Neuronal stem cell (in vitro differentiated cells): ENCODE data around the gene PLCE1.

Experiments
- DNase-seq: peaks from one replicate; pipeline ENCODE4 v3.0.0-alpha.2; 2013; ENCODE audit warnings: low spot score
- H2AFZ ChIP-seq: one replicate; pipeline ENCODE4 v1.6.1; 2013; ENCODE audit warnings: mild to moderate bottlenecking, low read length, inconsistent platforms
- H2AK5ac ChIP-seq: 2 replicates; pipeline ENCODE4 v1.6.1; 2013; ENCODE audit warnings: low read depth, mild to moderate bottlenecking, inconsistent platforms, low read length, moderate library complexity, mixed read lengths
- H2BK120ac ChIP-seq: 2 replicates; pipeline ENCODE4 v1.6.1; 2013; ENCODE audit warnings: low read depth, mild to moderate bottlenecking, inconsistent platforms, low read length, moderate library complexity, mixed read lengths
- H2BK12ac ChIP-seq: one replicate; pipeline ENCODE4 v1.6.1; 2013; ENCODE audit warnings: low read length, inconsistent platforms
- H2BK15ac ChIP-seq: 2 replicates; pipeline ENCODE4 v1.6.1; 2013; ENCODE audit warnings: mild to moderate bottlenecking, low read length, inconsistent platforms, mixed read lengths
- H2BK5ac ChIP-seq: one replicate; pipeline ENCODE4 v1.6.1; 2013; ENCODE audit warnings: inconsistent platforms, mild to moderate bottlenecking, low read length, moderate library complexity
- H3K14ac ChIP-seq: one replicate; pipeline ENCODE4 v1.6.1; 2013; ENCODE audit warnings: low read length, inconsistent platforms
- H3K18ac ChIP-seq: 2 replicates; pipeline ENCODE4 v1.6.1; 2013; ENCODE audit warnings: low read length, inconsistent platforms
- H3K23ac ChIP-seq: 2 replicates; pipeline ENCODE4 v1.6.1; 2013; ENCODE audit warnings: low read depth, mild to moderate bottlenecking, mixed read lengths, low read length, inconsistent platforms; ENCODE audit not compliant: poor library complexity
- H3K27ac ChIP-seq: replicated peaks from 3 replicates; pipeline ENCODE4 v1.5.1; 2013; ENCODE audit warnings: low read length, inconsistent platforms
- H3K27me3 ChIP-seq, 3 experiments: 2 replicates each; pipeline ENCODE4 v1.6.1; 2013; ENCODE audit warnings: low read length in 3 of 3, mild to moderate bottlenecking in 2 of 3, inconsistent platforms in 1 of 3, low read depth in 1 of 3, mixed read lengths in 1 of 3, moderate library complexity in 1 of 3; ENCODE audit not compliant: control insufficient read depth in 3 of 3, insufficient read depth in 3 of 3
- H3K36me3 ChIP-seq, 2 donors: replicated peaks in 1 of 2; 2 replicates each; pipeline ENCODE4 v1.6.1; 2013; ENCODE audit warnings: low read length in 2 of 2; ENCODE audit not compliant: control insufficient read depth in 2 of 2, insufficient read depth in 2 of 2
- H3K4ac ChIP-seq: 2 replicates; pipeline ENCODE4 v1.6.1; 2013; ENCODE audit warnings: inconsistent platforms, mild to moderate bottlenecking, low read length, moderate library complexity
- H3K4me1 ChIP-seq, 2 donors: 1 replicate in 1 of 2; 2 replicates in 1 of 2; pipeline ENCODE4 v1.6.1; 2013; ENCODE audit warnings: low read length in 2 of 2, low read depth in 1 of 2; ENCODE audit not compliant: control insufficient read depth in 2 of 2, insufficient read depth in 1 of 2
- H3K4me2 ChIP-seq: one replicate; pipeline ENCODE4 v1.6.1; 2013; ENCODE audit warnings: mild to moderate bottlenecking, low read length, inconsistent platforms; ENCODE audit not compliant: insufficient read depth, poor library complexity, severe bottlenecking
- H3K4me3 ChIP-seq, 2 donors: 2 replicates each; pipeline ENCODE4 v1.5.1; 2013; ENCODE audit warnings: low read length in 2 of 2, mild to moderate bottlenecking in 2 of 2, inconsistent platforms in 1 of 2, moderate library complexity in 1 of 2
- H3K79me1 ChIP-seq: one replicate; pipeline ENCODE4 v1.6.1; 2013; ENCODE audit warnings: low read depth, mild to moderate bottlenecking, inconsistent platforms, low read length, moderate library complexity
- H3K9ac ChIP-seq: one replicate; pipeline ENCODE4 v1.6.1; 2013; ENCODE audit warnings: mild to moderate bottlenecking, low read depth, low read length, inconsistent platforms; ENCODE audit not compliant: poor library complexity
- H3K9me3 ChIP-seq, 2 donors: replicated peaks in 1 of 2; 2 replicates each; pipeline versions ENCODE3 to v1.6.1; 2013; ENCODE audit warnings: low read length in 2 of 2, mild to moderate bottlenecking in 2 of 2, inconsistent platforms in 1 of 2, low read depth in 1 of 2, mixed read lengths in 1 of 2, moderate library complexity in 1 of 2; ENCODE audit not compliant: control insufficient read depth in 2 of 2, insufficient read depth in 1 of 2
- H4K8ac ChIP-seq: one replicate; pipeline ENCODE4 v1.6.1; 2013; ENCODE audit warnings: low read depth, mild to moderate bottlenecking, inconsistent platforms, low read length, moderate library complexity
- H4K91ac ChIP-seq: one replicate; pipeline ENCODE4 v1.6.1; 2013; ENCODE audit warnings: low read length, low read depth, mild to moderate bottlenecking, inconsistent platforms; ENCODE audit not compliant: poor library complexity
- WGBS, 2 donors: extraction: QIAGEN DNeasy Blood & Tissue Kit; methylation state at CpG; one replicate each; pipeline ENCODE4 v1.1.7; 2013; ENCODE audit warnings: missing lambda C conversion rate in 2 of 2, mixed read lengths in 1 of 2; ENCODE audit not compliant: insufficient read length in 2 of 2, insufficient replicate concordance in 1 of 2; ENCODE audit errors: extremely low coverage in 2 of 2; 5-methylcytosine and 5-hydroxymethylcytosine counted together

Gene PLCE1

DNA sequence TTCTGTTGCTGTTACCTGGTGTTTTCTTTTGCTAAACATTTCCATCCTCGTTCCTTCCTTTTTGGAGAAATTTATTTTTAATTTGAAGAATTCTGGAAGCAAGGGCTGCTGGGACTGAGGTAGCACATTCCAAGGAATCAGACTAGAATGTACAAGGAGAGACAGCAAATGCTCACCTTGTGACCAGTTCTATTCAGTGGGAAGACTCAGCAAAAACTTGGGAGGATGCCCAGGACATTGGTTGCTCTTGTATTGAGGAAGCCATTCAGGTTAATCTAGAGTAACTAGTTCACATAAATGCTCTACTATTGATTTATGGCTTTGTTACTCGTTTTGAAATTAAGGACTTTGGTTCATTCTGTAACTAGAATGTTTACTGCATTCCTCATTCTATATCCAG is 11.3 kb downstream of the PLCE1 start:
- no peak overlapping the region for H2BK5ac ChIP-seq

DNA sequence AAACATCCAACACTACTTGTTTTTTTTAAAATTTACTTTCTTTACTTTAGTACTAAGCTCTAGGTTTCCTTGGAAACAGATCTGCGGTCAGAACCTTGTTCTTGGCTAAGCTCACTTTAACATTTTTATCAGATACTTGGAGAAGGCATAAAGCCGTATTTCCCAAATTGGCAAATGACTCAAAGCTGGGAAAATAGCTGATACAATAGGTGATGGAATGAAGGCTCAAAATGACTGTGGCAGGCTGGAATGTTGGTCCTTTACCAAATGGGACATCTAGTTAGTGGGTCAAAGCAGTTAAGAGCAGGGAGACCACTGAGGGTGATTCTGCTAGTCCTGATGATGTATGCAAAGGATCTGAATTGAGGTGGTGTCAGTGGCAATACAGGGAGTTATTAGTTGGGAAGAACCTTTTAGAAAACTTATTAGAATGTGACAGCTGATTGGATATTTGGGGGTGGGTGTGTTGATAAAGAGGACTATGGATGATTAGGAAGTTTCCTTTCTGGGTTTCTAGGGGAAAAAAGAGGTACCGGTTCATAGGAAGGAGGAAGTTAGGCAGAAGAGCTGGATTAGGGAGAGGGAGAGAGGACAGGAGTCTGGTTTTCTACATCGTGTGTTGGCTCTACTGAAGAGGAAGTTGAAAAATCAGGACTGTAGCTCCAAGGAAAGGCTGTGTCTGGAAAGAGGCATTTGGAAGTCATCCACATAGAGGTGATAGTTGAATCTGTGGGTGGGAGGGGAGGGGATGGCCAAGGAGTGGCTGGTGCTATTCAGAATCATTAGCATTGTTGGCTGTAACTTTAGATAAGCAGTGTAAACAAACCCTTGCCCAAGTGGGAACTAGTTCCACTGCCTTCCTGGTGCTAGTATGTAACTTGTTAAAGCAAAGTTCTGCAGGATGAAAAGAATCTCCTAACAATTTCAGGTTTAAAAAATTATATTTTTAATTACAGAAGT is 13.1 kb downstream of the PLCE1 start:
- no peak overlapping the region for H3K14ac ChIP-seq
- H2BK12ac ChIP-seq = no peak overlapping the region
- H2BK15ac ChIP-seq = no peak overlapping the region
- no CpG with 5 or more reads among the region's 4 CpGs for WGBS, 2 donors
- no peak overlapping the region for H3K23ac ChIP-seq
- H3K4me1 ChIP-seq = peaks cover 0 to 3% of the 10 kb centered on the region in 2 donors
- no peaks in the 10 kb centered on the region for H3K36me3 ChIP-seq
- H2BK120ac ChIP-seq = no peak overlapping the region
- H4K91ac ChIP-seq = no peak overlapping the region
- DNase-seq = no peak
- no peak overlapping the region for H2AFZ ChIP-seq
- H2AK5ac ChIP-seq = no peak overlapping the region
- no peak overlapping the region for H3K4me2 ChIP-seq
- H3K79me1 ChIP-seq = no peaks in the 10 kb centered on the region
- no peaks in the 10 kb centered on the region for H3K27me3 ChIP-seq
- no peak overlapping the region for H3K4me3 ChIP-seq
- no peak overlapping the region for H3K4ac ChIP-seq
- H3K18ac ChIP-seq = no peak overlapping the region
- H3K27ac ChIP-seq = no peak overlapping the region
- no peak overlapping the region for H3K9ac ChIP-seq
- H3K9me3 ChIP-seq = no peaks in the 10 kb centered on the region
- H2BK5ac ChIP-seq = no peak overlapping the region
- no peak overlapping the region for H4K8ac ChIP-seq

More for the DNA sequence above, 11.3 kb downstream of the PLCE1 start:
- H3K4me2 ChIP-seq = no peak overlapping the region
- no peak overlapping the region for H3K9ac ChIP-seq
- H3K18ac ChIP-seq = no peak overlapping the region
- no peak overlapping the region for H2AFZ ChIP-seq
- H4K8ac ChIP-seq = no peak overlapping the region
- no peaks in the 10 kb centered on the region for H3K36me3 ChIP-seq
- no peaks in the 10 kb centered on the region for H3K27me3 ChIP-seq
- no peaks in the 10 kb centered on the region for H3K9me3 ChIP-seq
- H3K79me1 ChIP-seq = no peaks in the 10 kb centered on the region
- H3K23ac ChIP-seq = no peak overlapping the region
- no peak overlapping the region for H4K91ac ChIP-seq
- H3K4me3 ChIP-seq = no peak overlapping the region
- no peak overlapping the region for H2BK15ac ChIP-seq
- no peak overlapping the region for H2AK5ac ChIP-seq
- H3K27ac ChIP-seq = no peak overlapping the region
- H3K4ac ChIP-seq = no peak overlapping the region
- H3K4me1 ChIP-seq = peaks cover 0 to 6% of the 10 kb centered on the region in 2 donors
- no peak overlapping the region for H3K14ac ChIP-seq
- no peak for DNase-seq
- H2BK120ac ChIP-seq = no peak overlapping the region
- no peak overlapping the region for H2BK12ac ChIP-seq
- no CpG with 5 or more reads among the region's 2 CpGs for WGBS, 2 donors

DNA sequence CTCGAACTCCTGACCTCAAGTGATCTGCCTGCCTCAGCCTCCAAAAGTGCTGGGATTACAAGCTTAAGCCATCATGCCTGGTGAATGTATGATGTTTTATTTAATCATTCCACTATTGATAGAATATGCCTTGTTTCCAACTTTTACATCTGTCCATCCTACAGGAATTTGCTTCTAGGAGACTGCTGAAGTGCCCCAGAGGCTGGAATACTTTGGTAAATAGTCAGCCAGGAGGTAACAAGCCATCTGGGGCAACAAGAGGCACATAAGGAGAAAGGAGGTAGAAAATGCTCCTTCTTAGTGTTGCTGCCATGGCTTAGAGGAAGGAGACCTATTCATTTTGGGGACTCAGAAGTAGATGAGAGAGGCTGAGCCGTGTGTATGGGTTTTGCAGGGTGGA is 14.8 kb downstream of the PLCE1 start:
- Histone ChIP-seq H4K8ac (no peak overlapping the region), H3K27me3 (no peaks in the 10 kb centered on the region), H4K91ac (no peak overlapping the region), H3K79me1 (no peaks in the 10 kb centered on the region), H2BK120ac (no peak overlapping the region), H2AFZ (no peak overlapping the region), H3K9ac (no peak overlapping the region), H2AK5ac (no peak overlapping the region), H3K36me3 (no peaks in the 10 kb centered on the region), H3K4ac (no peak overlapping the region), H2BK12ac (no peak overlapping the region), H3K4me2 (no peak overlapping the region), H3K14ac (no peak overlapping the region), H3K9me3 (no peaks in the 10 kb centered on the region), H3K4me1 (peaks cover 0 to 3% of the 10 kb centered on the region in 2 donors), H3K23ac (no peak overlapping the region), H2BK15ac (no peak overlapping the region), H2BK5ac (no peak overlapping the region), H3K18ac (no peak overlapping the region), H3K27ac (no peak overlapping the region), H3K4me3 (no peak overlapping the region)
- DNase-seq = no peak
- no CpG with 5 or more reads among the region's 2 CpGs for WGBS, 2 donors

DNA sequence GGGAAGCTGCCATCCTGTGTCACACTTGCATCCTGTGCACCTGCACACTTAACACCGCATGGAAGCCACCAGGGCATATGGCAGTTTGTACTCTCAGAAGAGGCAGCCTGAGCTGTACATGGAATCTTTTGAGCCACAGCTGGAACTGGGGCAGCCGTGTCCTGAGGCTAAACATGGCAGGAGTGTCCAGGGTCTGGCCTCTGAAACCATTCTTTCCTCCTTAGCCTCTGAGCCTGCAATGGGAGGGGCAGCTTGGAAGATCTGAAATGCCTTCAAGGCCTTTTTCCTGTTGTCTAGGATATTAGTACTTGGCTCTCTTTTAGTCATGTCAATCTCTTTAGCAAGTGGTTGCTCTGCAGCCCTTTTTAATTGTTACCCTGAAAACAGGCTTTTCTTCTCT is 16.4 kb downstream of the PLCE1 start:
- Histone ChIP-seq H3K36me3 (no peaks in the 10 kb centered on the region), H3K4me2 (no peak overlapping the region), H3K23ac (no peak overlapping the region), H3K27ac (no peak overlapping the region), H2BK12ac (no peak overlapping the region), H3K4me1 (peaks cover 0 to 3% of the 10 kb centered on the region in 2 donors), H2BK120ac (no peak overlapping the region), H3K4me3 (no peak overlapping the region), H2AFZ (no peak overlapping the region), H4K91ac (no peak overlapping the region), H3K9me3 (no peaks in the 10 kb centered on the region), H3K14ac (no peak overlapping the region), H3K9ac (no peak overlapping the region), H3K18ac (no peak overlapping the region), H2BK15ac (no peak overlapping the region), H2BK5ac (no peak overlapping the region), H3K79me1 (no peaks in the 10 kb centered on the region), H2AK5ac (no peak overlapping the region), H3K4ac (no peak overlapping the region), H4K8ac (no peak overlapping the region), H3K27me3 (no peaks in the 10 kb centered on the region)
- WGBS, 2 donors = no CpG with 5 or more reads among the region's 2 CpGs
- no peak for DNase-seq
